Thyroid gland (tissue), 4 donors: ENCODE data around the gene OAS1. TPM values are rescaled to one million over a fixed set of nuclear protein-coding genes. Genes with fewer than 3 reads are reported as not detected.

Source experiments
- DNase-seq, 2 donors: peaks; one replicate each; pipeline ENCODE4 v3.0.0-alpha.2; 2019
- H3K27ac ChIP-seq, 3 donors: fragments of 200-600 bp; sonication (generic); 1 replicate in 2 of 3; 2 replicates in 1 of 3; pipeline ENCODE4 v1.5.1; 2016 to 2019; ENCODE audit warnings: mild to moderate bottlenecking in 1 of 3, moderate library complexity in 1 of 3
- H3K27me3 ChIP-seq: fragments of 200-600 bp; sonication (generic); one replicate; pipeline ENCODE4 v1.5.1; 2019
- H3K36me3 ChIP-seq, 2 donors: fragments of 200-600 bp; sonication (generic); one replicate each; pipeline ENCODE4 v1.5.1; 2016 to 2019
- H3K4me1 ChIP-seq, 2 donors: fragments of 200-600 bp; sonication (generic); one replicate each; pipeline ENCODE4 v1.5.1; 2017 to 2019
- H3K4me3 ChIP-seq, 3 donors: fragments of 200-600 bp; sonication (generic); replicated peaks in 1 of 3; 1 replicate in 2 of 3; 2 replicates in 1 of 3; pipeline ENCODE4 v1.5.1; 2016; ENCODE audit warnings: mild to moderate bottlenecking in 1 of 3
- H3K9me3 ChIP-seq: fragments of 200-600 bp; sonication (generic); one replicate; pipeline ENCODE4 v1.5.1; 2017
- CTCF ChIP-seq, 6 experiments: fragments of 200-600 bp in 3 of 6; fragments of 450-650 bp in 3 of 6; sonication (generic) in 3 of 6; IDR thresholded peaks; one replicate each; pipeline ENCODE4 v1.5.1; 2016 to 2019; ENCODE audit warnings: antibody characterized with exemption in 6 of 6, mild to moderate bottlenecking in 2 of 6, inconsistent platforms in 1 of 6, moderate library complexity in 1 of 6
- POLR2A ChIP-seq, 2 donors: fragments of 450-650 bp; IDR thresholded peaks; one replicate each; pipeline ENCODE4 v1.6.1; 2017; ENCODE audit warnings: antibody characterized with exemption in 2 of 2, mild to moderate bottlenecking in 2 of 2, moderate library complexity in 1 of 2
- WGBS, 2 donors: methylation state at CpG; one replicate each; pipeline ENCODE4 v1.1.5; 2017; 5-methylcytosine and 5-hydroxymethylcytosine counted together
- intact Hi-C: fragments of 100-400 bp; cut with DNase I; formaldehyde crosslinking; loops from one replicate; pipeline ENCODE4 v1.15.1; 2023
- total RNA-seq, 4 donors: library from RNA; depleted of rRNA; stranded (reverse); fragments of >200 nt; gene quantifications; one replicate each; pipeline ENCODE4 v1.2.3, GENCODE V29; 2016

OAS1 gene
- total RNA-seq, 4 donors from 2014 or later: 5.5 to 9.2 (median 7.0) TPM

DNA sequence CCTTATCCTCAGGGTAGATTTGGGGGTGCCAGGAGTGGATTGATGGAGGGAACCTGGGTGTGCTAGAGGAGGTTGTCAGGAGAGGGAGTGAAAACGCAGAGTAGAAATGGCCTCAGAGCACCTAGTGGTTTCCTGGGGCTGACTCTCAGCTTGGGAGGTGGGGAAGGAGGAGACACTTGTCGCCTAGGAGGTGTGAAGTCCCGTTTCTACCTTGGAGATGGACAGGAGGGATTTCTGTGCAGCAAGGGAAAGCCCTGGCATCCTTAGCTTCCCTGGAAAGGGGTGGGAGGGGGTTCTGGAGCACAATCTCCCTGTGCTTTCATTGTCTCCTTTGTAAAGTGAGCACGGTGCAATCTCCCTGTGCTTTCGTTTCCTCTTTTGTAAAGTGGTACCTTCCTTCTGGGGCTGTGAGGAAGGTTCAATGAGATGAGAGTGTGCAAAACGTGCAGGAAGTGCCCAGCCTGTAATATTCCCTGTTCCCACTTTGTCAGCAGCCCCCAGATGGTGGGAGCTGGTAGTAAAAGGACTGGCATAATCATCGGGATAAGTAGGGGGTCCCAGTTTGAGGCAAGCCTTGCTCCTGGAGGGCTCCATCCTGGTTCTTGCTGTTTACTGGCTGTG is 33.1 kb downstream of the OAS1 start:
- intact Hi-C loops: no loop called here
- DNase-seq: no peak
- H3K4me3 ChIP-seq: no peak overlapping the region
- WGBS, 2 donors: 68 to 78% methylated on average over 7 of the region's 7 CpGs
- no peaks in the 10 kb centered on the region for H3K36me3 ChIP-seq
- no peaks in the 10 kb centered on the region for H3K9me3 ChIP-seq
- no peaks in the 10 kb centered on the region for H3K27me3 ChIP-seq
- peaks cover 7 to 11% of the 10 kb centered on the region in 2 donors for H3K4me1 ChIP-seq
- TF ChIP-seq POLR2A (IDR thresholded peaks at IDR 0.05) (no peak), CTCF (IDR thresholded peaks at IDR 0.05) (no peak)
- H3K27ac ChIP-seq: no peak overlapping the region

DNA sequence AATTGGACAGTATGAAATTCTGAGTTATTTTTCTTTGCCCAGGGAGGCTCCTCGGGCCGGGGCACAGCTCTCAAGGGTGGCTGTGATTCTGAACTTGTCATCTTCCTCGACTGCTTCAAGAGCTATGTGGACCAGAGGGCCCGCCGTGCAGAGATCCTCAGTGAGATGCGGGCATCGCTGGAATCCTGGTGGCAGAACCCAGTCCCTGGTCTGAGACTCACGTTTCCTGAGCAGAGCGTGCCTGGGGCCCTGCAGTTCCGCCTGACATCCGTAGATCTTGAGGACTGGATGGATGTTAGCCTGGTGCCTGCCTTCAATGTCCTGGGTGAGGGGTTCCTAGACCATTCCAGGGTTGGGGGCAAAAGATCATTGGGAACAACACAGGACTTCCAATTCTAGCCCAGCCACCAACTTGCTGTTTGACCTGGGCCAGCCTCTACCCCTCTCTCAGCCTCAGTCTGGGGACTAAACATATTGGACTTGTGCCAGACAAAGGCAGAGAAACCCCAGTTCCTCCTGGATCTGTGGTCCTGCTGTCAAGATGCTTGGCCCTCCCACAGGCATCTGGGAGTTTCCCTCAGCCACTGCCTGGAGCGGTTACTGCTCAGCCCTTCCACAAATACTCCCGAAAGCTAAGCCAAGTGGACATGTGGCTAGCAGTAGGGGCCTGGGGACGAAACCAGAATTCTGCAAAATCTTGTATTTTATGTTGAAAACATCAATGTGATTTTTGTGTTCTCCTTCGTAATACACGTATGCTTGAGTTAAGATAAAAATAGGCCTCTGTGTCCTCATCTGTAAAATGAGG is 35.0 kb downstream of the OAS1 start:
- no peak for TF ChIP-seq POLR2A (IDR thresholded peaks at IDR 0.05)
- TF ChIP-seq CTCF (IDR thresholded peaks at IDR 0.05): no peak
- Histone ChIP-seq H3K9me3 (no peaks in the 10 kb centered on the region), H3K4me3 (no peak overlapping the region), H3K27ac (no peak overlapping the region), H3K4me1 (peaks cover 7 to 11% of the 10 kb centered on the region in 2 donors), H3K27me3 (no peaks in the 10 kb centered on the region), H3K36me3 (no peaks in the 10 kb centered on the region)
- no peak for DNase-seq
- 88 to 92% methylated on average over 15 to 16 of the region's 16 CpGs for WGBS, 2 donors
- intact Hi-C loops: no loop called here

DNA sequence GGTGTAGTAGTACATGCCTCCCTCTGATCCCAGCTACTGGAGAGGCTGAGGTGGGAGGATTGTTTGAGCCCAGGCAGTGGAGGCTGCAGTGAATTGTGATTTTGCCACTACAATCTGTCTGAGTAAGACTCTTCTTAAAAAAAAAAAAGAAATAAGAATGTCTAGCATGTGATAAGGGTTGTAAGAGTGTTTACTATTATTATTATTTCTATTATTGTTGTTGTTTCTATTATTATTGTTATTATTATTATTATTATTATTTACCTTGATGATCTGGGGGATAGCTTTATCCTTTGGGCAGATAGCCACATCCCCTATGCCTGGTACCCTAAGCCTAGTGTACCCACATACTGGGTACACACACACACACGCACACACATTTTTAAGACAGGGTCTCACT is 35.8 kb downstream of the OAS1 start:
- no peak for TF ChIP-seq CTCF (IDR thresholded peaks at IDR 0.05)
- no peak for TF ChIP-seq POLR2A (IDR thresholded peaks at IDR 0.05)
- Histone ChIP-seq H3K9me3 (no peaks in the 10 kb centered on the region), H3K4me3 (no peak overlapping the region), H3K27ac (no peak overlapping the region), H3K4me1 (peaks cover 7 to 11% of the 10 kb centered on the region in 2 donors), H3K36me3 (peaks cover 0 to 5% of the 10 kb centered on the region in 2 donors), H3K27me3 (no peaks in the 10 kb centered on the region)
- WGBS, 2 donors: 96 to 100% methylated on average over 1 of the region's 1 CpG
- DNase-seq: no peak
- intact Hi-C loops: no loop called here

- WGBS, 2 donors: 92% methylated on average over 15 of the region's 15 CpGs
- TF ChIP-seq POLR2A (IDR thresholded peaks at IDR 0.05): no peak
- no peak for TF ChIP-seq CTCF (IDR thresholded peaks at IDR 0.05)
- no peaks in the 10 kb centered on the region for H3K9me3 ChIP-seq
- peaks cover 0 to 5% of the 10 kb centered on the region in 2 donors for H3K36me3 ChIP-seq
- no peak for DNase-seq
- no peak overlapping the region for H3K27ac ChIP-seq
- intact Hi-C loops: no loop called here
- no peaks in the 10 kb centered on the region for H3K27me3 ChIP-seq
- peaks cover 4 to 6% of the 10 kb centered on the region in 2 donors for H3K4me1 ChIP-seq
- no peak overlapping the region for H3K4me3 ChIP-seq
Measured at GRCh38 chr12:112944024-112944690, 37.4 kb downstream of the OAS1 start.
